Brain microvascular endothelial cell (primary cell): ENCODE results near the gene MLEC.

Source experiments
- DNase-seq: peaks from one replicate; pipeline ENCODE4 v3.0.0-alpha.2; 2020
- H3K27ac ChIP-seq: fragments of 250-450 bp; sonication (Bioruptor Pico); 2 replicates; pipeline ENCODE4 v1.5.1; 2020; ENCODE audit warnings: mild to moderate bottlenecking, moderate library complexity
- H3K27me3 ChIP-seq: fragments of 250-450 bp; sonication (Bioruptor Pico); replicated peaks from 2 replicates; pipeline ENCODE4 v1.5.1; 2020; ENCODE audit warnings: mild to moderate bottlenecking
- H3K36me3 ChIP-seq: fragments of 250-450 bp; sonication (Bioruptor Pico); replicated peaks from 2 replicates; pipeline ENCODE4 v1.5.1; 2020; ENCODE audit warnings: mild to moderate bottlenecking
- H3K4me3 ChIP-seq: 2 replicates; pipeline ENCODE4 v1.5.1; 2011; ENCODE audit warnings: low read depth, mild to moderate bottlenecking, control low read depth, low read length, moderate library complexity
- CTCF ChIP-seq: IDR thresholded peaks from 2 replicates; pipeline ENCODE4 v1.5.1; 2011; ENCODE audit warnings: low read depth, mild to moderate bottlenecking, moderate library complexity, low read length, control low read depth, inconsistent platforms; ENCODE audit errors: missing control alignments
- in situ Hi-C: cut with HindIII; loops from 2 replicates; pipeline ENCODE4 v1.10.0; 2017; ENCODE audit warnings: low sequenced_read_pairs, low pct_ligation_motif_present

The MLEC gene

GRCh38 chr12:120652656-120653435 lies 34.1 kb upstream of the MLEC start:
- DNase-seq: no peak
- no peak overlapping the region for H3K4me3 ChIP-seq
- H3K27me3 ChIP-seq: peaks cover 37% of the 10 kb centered on the region
- in situ Hi-C loops: no loop called here
- H3K27ac ChIP-seq: no peak overlapping the region
- TF ChIP-seq CTCF: no peak
- H3K36me3 ChIP-seq: no peaks in the 10 kb centered on the region

GRCh38 chr12:120653611-120654010 lies 33.3 kb upstream of the MLEC start:
- Histone ChIP-seq H3K36me3 (no peaks in the 10 kb centered on the region), H3K27me3 (peaks cover 37% of the 10 kb centered on the region), H3K27ac (no peak overlapping the region), H3K4me3 (no peak overlapping the region)
- no peak for TF ChIP-seq CTCF
- in situ Hi-C loops: no loop called here
- no peak for DNase-seq

DNA sequence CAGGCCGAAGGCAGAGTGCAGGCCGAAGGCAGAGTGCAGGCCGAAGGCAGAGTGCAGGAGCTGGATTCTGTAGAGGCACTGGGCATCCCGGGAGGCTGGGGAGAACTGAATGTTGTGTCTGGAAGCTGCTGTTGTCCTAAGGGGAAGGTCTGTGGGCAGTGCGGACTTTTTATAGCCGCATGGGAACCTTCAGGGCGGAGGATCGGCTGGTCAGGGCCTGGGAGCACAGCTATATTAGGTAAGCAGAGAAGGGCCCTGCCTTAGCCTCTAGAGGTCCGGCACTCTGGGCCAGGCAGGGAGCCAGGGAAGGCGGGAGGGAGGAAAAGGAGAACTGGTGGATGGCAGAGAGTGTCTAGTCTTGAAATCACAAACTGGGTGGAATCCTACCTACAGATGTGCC lies 32.3 kb upstream of the MLEC start:
- Histone ChIP-seq H3K27me3 (peaks cover 33% of the 10 kb centered on the region), H3K27ac (no peak overlapping the region)
- no peak for DNase-seq

DNA sequence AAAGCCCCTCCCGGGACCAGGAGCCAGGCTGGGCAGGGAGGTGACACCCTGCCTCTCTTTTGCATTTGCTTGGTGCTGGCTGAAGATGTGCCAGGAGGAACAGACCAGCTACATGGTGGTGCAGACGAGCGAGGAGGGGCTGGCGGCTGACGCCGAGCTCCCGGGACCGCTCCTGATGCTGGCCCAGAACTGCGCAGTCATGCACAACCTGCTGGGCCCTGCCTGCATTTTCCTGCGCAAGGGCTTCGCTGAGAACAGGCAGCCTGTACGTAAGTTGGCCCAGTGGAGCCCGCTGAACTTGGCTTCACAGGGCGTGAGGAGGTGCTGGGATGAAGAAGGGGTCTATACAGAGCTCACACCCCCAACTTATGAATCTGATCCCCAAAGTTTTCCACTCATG lies 30.9 kb upstream of the MLEC start:
- TF ChIP-seq CTCF: no peak
- no peaks in the 10 kb centered on the region for H3K36me3 ChIP-seq
- DNase-seq: no peak
- H3K27me3 ChIP-seq: peaks cover 19% of the 10 kb centered on the region
- H3K27ac ChIP-seq: no peak overlapping the region
- no peak overlapping the region for H3K4me3 ChIP-seq
- in situ Hi-C loops: no loop called here

More for the DNA sequence above, 32.3 kb upstream of the MLEC start:
- no peak for TF ChIP-seq CTCF
- Histone ChIP-seq H3K4me3 (no peak overlapping the region), H3K36me3 (no peaks in the 10 kb centered on the region)
- in situ Hi-C loops: no loop called here

- no peak overlapping the region for H3K4me3 ChIP-seq
- no peak overlapping the region for H3K27ac ChIP-seq
- no peak for TF ChIP-seq CTCF
- in situ Hi-C loops: no loop called here
- DNase-seq: no peak
- peaks cover 3% of the 10 kb centered on the region for H3K27me3 ChIP-seq
- H3K36me3 ChIP-seq: no peaks in the 10 kb centered on the region
These were observed 28.4 kb upstream of the MLEC start for GRCh38 chr12:120658286-120659150.
